IMR-90 (cell line): ENCODE measurements around the gene XRCC5. TPM values are rescaled to one million over a fixed set of nuclear protein-coding genes. Genes with fewer than 3 reads are reported as not detected.

Source experiments
- ATAC-seq: fragments of 200-7000 bp; cut with Tn5 transposase; 2 replicates; pipeline ENCODE4 v1.9.1; 2020; ENCODE audit warnings: low read depth, mild to moderate bottlenecking, moderate library complexity
- BruUV-seq: library from RNA; stranded (reverse); fragments of 400-500 nt; replicated peaks from 2 replicates; lab custom pipeline; 2021; lab: Mats Ljungman, UMichigan
- CTCF ChIA-PET: fragments of 300-600 bp; formaldehyde crosslinking; extraction: SDS; loops from one replicate; lab custom pipeline; 2021; ENCODE audit warnings: antibody characterized with exemption; lab: Yijun Ruan, JAX
- POLR2A ChIA-PET: fragments of 300-600 bp; sonication (Branson Sonifier 250); formaldehyde crosslinking; loops from one replicate; lab custom pipeline; 2022; ENCODE audit warnings: antibody characterized with exemption; ENCODE audit not compliant: unreplicated experiment; lab: Charles Lee
- DNase-seq: peaks from one replicate; pipeline ENCODE4 v3.0.0; 2013
- H2AFZ ChIP-seq: replicated peaks from 2 replicates; pipeline ENCODE3; 2013; ENCODE audit warnings: low read length, mild to moderate bottlenecking; ENCODE audit not compliant: poor library complexity
- H2AK5ac ChIP-seq: 2 replicates; pipeline ENCODE4 v1.6.1; 2013; ENCODE audit warnings: low read depth, low read length, inconsistent platforms
- H2AK9ac ChIP-seq: replicated peaks from 2 replicates; pipeline ENCODE3; 2013; ENCODE audit warnings: mild to moderate bottlenecking, low read depth, low read length, moderate library complexity; ENCODE audit not compliant: poor library complexity
- H2BK120ac ChIP-seq: 2 replicates; pipeline ENCODE4 v1.6.1; 2013; ENCODE audit warnings: low read depth, low read length, inconsistent platforms
- H2BK15ac ChIP-seq: 3 replicates; pipeline ENCODE4 v1.6.1; 2013; ENCODE audit warnings: low read depth, low read length, inconsistent platforms
- H2BK20ac ChIP-seq: 2 replicates; pipeline ENCODE4 v1.6.1; 2013; ENCODE audit warnings: low read depth, mild to moderate bottlenecking, inconsistent platforms, low read length, moderate library complexity
- H2BK5ac ChIP-seq: 2 replicates; pipeline ENCODE4 v1.6.1; 2013; ENCODE audit warnings: mild to moderate bottlenecking, low read depth, low read length, inconsistent platforms; ENCODE audit not compliant: poor library complexity, severe bottlenecking
- H3K14ac ChIP-seq: replicated peaks from 2 replicates; pipeline ENCODE4 v1.6.1; 2013; ENCODE audit warnings: low read depth, low read length, inconsistent platforms
- H3K18ac ChIP-seq: 2 replicates; pipeline ENCODE4 v1.6.1; 2013; ENCODE audit warnings: low read depth, low read length, control low read depth
- H3K23ac ChIP-seq: 2 replicates; pipeline ENCODE4 v1.6.1; 2013; ENCODE audit warnings: low read depth, low read length, inconsistent platforms
- H3K27ac ChIP-seq: 2 replicates; pipeline ENCODE4 v1.5.1; 2013; ENCODE audit warnings: mild to moderate bottlenecking, control low read depth, low read length; ENCODE audit not compliant: insufficient read depth
- H3K27me3 ChIP-seq: 2 replicates; pipeline ENCODE4 v1.6.1; 2013; ENCODE audit warnings: low read length; ENCODE audit not compliant: control insufficient read depth, insufficient read depth
- H3K36me3 ChIP-seq: 2 replicates; pipeline ENCODE4 v1.6.1; 2013; ENCODE audit warnings: low read length, mixed read lengths; ENCODE audit not compliant: control insufficient read depth, insufficient read depth
- H3K4ac ChIP-seq: 2 replicates; pipeline ENCODE4 v1.6.1; 2013; ENCODE audit warnings: low read depth, low read length, inconsistent platforms
- H3K4me1 ChIP-seq: 2 replicates; pipeline ENCODE4 v1.6.1; 2013; ENCODE audit warnings: low read length, mixed read lengths; ENCODE audit not compliant: control insufficient read depth, insufficient read depth
- H3K4me2 ChIP-seq: 2 replicates; pipeline ENCODE4 v1.6.1; 2013; ENCODE audit warnings: low read depth, mild to moderate bottlenecking, control low read depth, low read length, moderate library complexity
- H3K4me3 ChIP-seq: 2 replicates; pipeline ENCODE4 v1.5.1; 2013; ENCODE audit warnings: low read depth, mild to moderate bottlenecking, control low read depth, low read length, moderate library complexity; ENCODE audit not compliant: insufficient read depth
- H3K56ac ChIP-seq: 2 replicates; pipeline ENCODE4 v1.6.1; 2013; ENCODE audit warnings: low read length, inconsistent platforms; ENCODE audit not compliant: insufficient read depth; ENCODE audit errors: extremely low read depth
- H3K79me1 ChIP-seq, 2 experiments: 2 replicates each; pipeline ENCODE4 v1.6.1; 2013; ENCODE audit warnings: low read length in 2 of 2, inconsistent platforms in 1 of 2, low read depth in 1 of 2
- H3K9ac ChIP-seq: 2 replicates; pipeline ENCODE4 v1.6.1; 2013; ENCODE audit warnings: low read depth, low read length, control low read depth
- H3K9me1 ChIP-seq: 2 replicates; pipeline ENCODE4 v1.6.1; 2013; ENCODE audit warnings: low read length, inconsistent platforms; ENCODE audit not compliant: insufficient read depth
- H3K9me3 ChIP-seq: 2 replicates; pipeline ENCODE4 v1.6.1; 2013; ENCODE audit warnings: low read length; ENCODE audit not compliant: control insufficient read depth, insufficient read depth
- H4K20me1 ChIP-seq: 2 replicates; pipeline ENCODE4 v1.6.1; 2013; ENCODE audit warnings: low read length, inconsistent platforms; ENCODE audit not compliant: insufficient read depth
- H4K5ac ChIP-seq: 2 replicates; pipeline ENCODE4 v1.6.1; 2013; ENCODE audit warnings: mild to moderate bottlenecking, low read depth, low read length, control low read depth
- H4K8ac ChIP-seq, 2 experiments: 2 replicates each; pipeline ENCODE4 v1.6.1; 2013; ENCODE audit warnings: low read depth in 2 of 2, low read length in 2 of 2, control low read depth in 1 of 2, inconsistent platforms in 1 of 2
- H4K91ac ChIP-seq: 2 replicates; pipeline ENCODE4 v1.6.1; 2013; ENCODE audit warnings: low read depth, low read length, inconsistent platforms; ENCODE audit not compliant: insufficient read depth
- RAD21 ChIP-seq: IDR thresholded peaks from 2 replicates; pipeline ENCODE4 v1.6.1; 2012; ENCODE audit warnings: low read length, improper control_type of control experiment
- SMC3 ChIP-seq: fragments of 150-350 bp; IDR thresholded peaks from 2 replicates; pipeline ENCODE4 v1.6.1; 2016; ENCODE audit warnings: low read depth, mild to moderate bottlenecking, antibody characterized with exemption, low read length, moderate library complexity
- WGBS, 2 experiments: methylation state at CpG; one replicate each; pipeline versions ENCODE4 v1.1.5 to v1.1.7; 2013; ENCODE audit warnings: missing lambda C conversion rate in 2 of 2; ENCODE audit not compliant: insufficient read length in 1 of 2; ENCODE audit errors: extremely low coverage in 2 of 2; 5-methylcytosine and 5-hydroxymethylcytosine counted together
- dilution Hi-C: fragments of 300-500 bp; cut with HindIII; formaldehyde crosslinking; loops from one replicate; pipeline ENCODE4 v1.14.3; 2018; ENCODE audit warnings: low sequenced_read_pairs; ENCODE audit not compliant: unreplicated experiment
- in situ Hi-C: fragments of 300-500 bp; cut with MboI; formaldehyde crosslinking; loops from 3 replicates; pipeline ENCODE4 v1.14.3; 2019; ENCODE audit warnings: low sequenced_read_pairs, inconsistent platforms, mixed read lengths
- intact Hi-C: fragments of 100-400 bp; cut with micrococcal nuclease; formaldehyde crosslinking; loops from 2 replicates; pipeline ENCODE4 v1.10.0; 2022
- polyA plus RNA-seq, 3 experiments: library from polyadenylated mRNA; depleted of rRNA; stranded (reverse); fragments of >200 nt; gene quantifications; 2 replicates each; pipeline ENCODE4 v1.2.3, GENCODE V29; 2012; ENCODE audit warnings: low replicate concordance in 1 of 3
- total RNA-seq: library from RNA; depleted of rRNA; stranded (reverse); fragments of >200 nt; gene quantifications from 2 replicates; pipeline ENCODE4 v1.2.3, GENCODE V29; 2012

The XRCC5 gene
- total and polyA plus RNA-seq, 2 of the 4 experiments (the other 2 are of a cell fraction): 144 to 509 TPM

- Histone ChIP-seq H2AK9ac (peak overlapping the region; percentile 29), H4K5ac (peak overlapping the region; percentile 42; the same call in 1 of the 2 replicates), H3K36me3 (no peaks in the 10 kb centered on the region), H4K91ac (peak overlapping the region; percentile 71; the same call in 1 of the 2 replicates), H2BK15ac (peak overlapping the region; percentile 46; the same call in 2 of the 3 replicates), H4K8ac (peak overlapping the region; percentile 28 to 51; a peak in 2 of 4 replicates), H3K18ac (peak overlapping the region; percentile 42; the same call in 1 of the 2 replicates), H3K9me3 (no peaks in the 10 kb centered on the region), H2BK5ac (peak overlapping the region; percentile 90), H3K4me1 (peaks cover 25% of the 10 kb centered on the region), H2BK120ac (peak overlapping the region; percentile 76), H3K4me3 (no peak overlapping the region), H3K9ac (peak overlapping the region; percentile 28; the same call in 1 of the 2 replicates), H2AK5ac (peak overlapping the region; percentile 73; the same call in 1 of the 2 replicates), H3K4me2 (peak overlapping the region; percentile 51; the same call in 1 of the 2 replicates), H3K9me1 (peaks cover 29% of the 10 kb centered on the region), H3K14ac (peak overlapping the region; percentile 70), H2BK20ac (peak overlapping the region; percentile 68; the same call in 1 of the 2 replicates), H3K56ac (no peak overlapping the region; the same call in 1 of the 2 replicates), H3K79me1 (peaks cover 0 to 23% of the 10 kb centered on the region in 2 experiments; a peak in 2 of 4 replicates), H4K20me1 (peaks cover 5% of the 10 kb centered on the region; the same call in 1 of the 2 replicates), H3K27ac (peak overlapping the region; percentile 72), H3K27me3 (no peaks in the 10 kb centered on the region), H2AFZ (peak overlapping the region; percentile 69), H3K23ac (peak overlapping the region; percentile 79), H3K4ac (peak overlapping the region; percentile 80)
- DNase-seq (peak; percentile 71), ATAC-seq (peak; percentile 79)
- in situ Hi-C loops: loop anchor here (25.0 kb wide), 1 partner anchor 195 kb away; the partner anchor contains the start of gene SMARCAL1
- POLR2A ChIA-PET: interaction anchor here (0.6 kb wide), 1 partner anchor 21 kb away, joined by 7 read pairs; no protein-coding TSS in a partner anchor
- no CpG with 5 or more reads among the region's 7 CpGs for WGBS, 2 experiments
- intact Hi-C loops: loop anchor here (1.0 to 2.0 kb wide), 2 partner anchors 154 to 282 kb away; partner anchors contain the start of gene RPL37A
- dilution Hi-C loops: no loop called here
- CTCF ChIA-PET: interaction anchor here (2.1 kb wide), 1 partner anchor 188 kb away, joined by 7 read pairs; no protein-coding TSS in a partner anchor
- 0 out of 2 replicates have a peak, but pooled peaks have one; percentile 7 for TF ChIP-seq RAD21
- no peak for TF ChIP-seq SMC3
- no TSS peak for BruUV-seq
Observed at GRCh38 chr2:216216951-216217903, 108.1 kb downstream of the XRCC5 start.
